ENCODE data around the gene SIGLEC1.

- no peak for TF ChIP-seq CTCF (IDR thresholded peaks at IDR 0.05 in 2 of 3, conservative IDR thresholded peaks at IDR 0.05 in 1 of 3; ENCODE audit: borderline replicate concordance in 1 of 3, insufficient read depth in 1 of 3, low read depth in 2 of 3, low read length in 2 of 3)
- no peak for TF ChIP-seq MAX (IDR thresholded peaks at IDR 0.05)
- no peak for TF ChIP-seq SP1 (IDR thresholded peaks at IDR 0.05; ENCODE audit: low read depth)
- TF ChIP-seq YY1 (IDR thresholded peaks at IDR 0.05; ENCODE audit: extremely low read depth, insufficient replicate concordance, low read depth, low read length): no peak
- TF ChIP-seq POLR2AphosphoS5 (IDR thresholded peaks at IDR 0.05; ENCODE audit: low read depth, low read length): no peak
- TF ChIP-seq SRF (IDR thresholded peaks at IDR 0.05; ENCODE audit: low read depth): no peak
- TF ChIP-seq POLR2A (IDR thresholded peaks at IDR 0.05; ENCODE audit: borderline replicate concordance, extremely low read depth, insufficient read depth, insufficient read length): no peak
- no peak for TF ChIP-seq EZH2 (IDR thresholded peaks at IDR 0.05)
- TF ChIP-seq SIN3A (IDR thresholded peaks at IDR 0.05; ENCODE audit: low read depth): no peak
Measured at GRCh38 chr20:3751305-3751674, 38.9 kb upstream of the SIGLEC1 start.
